ENCODE results near the gene RRAS.
A peak's percentile ranks its signal among the peaks of the same experiment; 100 is the strongest.

Gene RRAS

DNA sequence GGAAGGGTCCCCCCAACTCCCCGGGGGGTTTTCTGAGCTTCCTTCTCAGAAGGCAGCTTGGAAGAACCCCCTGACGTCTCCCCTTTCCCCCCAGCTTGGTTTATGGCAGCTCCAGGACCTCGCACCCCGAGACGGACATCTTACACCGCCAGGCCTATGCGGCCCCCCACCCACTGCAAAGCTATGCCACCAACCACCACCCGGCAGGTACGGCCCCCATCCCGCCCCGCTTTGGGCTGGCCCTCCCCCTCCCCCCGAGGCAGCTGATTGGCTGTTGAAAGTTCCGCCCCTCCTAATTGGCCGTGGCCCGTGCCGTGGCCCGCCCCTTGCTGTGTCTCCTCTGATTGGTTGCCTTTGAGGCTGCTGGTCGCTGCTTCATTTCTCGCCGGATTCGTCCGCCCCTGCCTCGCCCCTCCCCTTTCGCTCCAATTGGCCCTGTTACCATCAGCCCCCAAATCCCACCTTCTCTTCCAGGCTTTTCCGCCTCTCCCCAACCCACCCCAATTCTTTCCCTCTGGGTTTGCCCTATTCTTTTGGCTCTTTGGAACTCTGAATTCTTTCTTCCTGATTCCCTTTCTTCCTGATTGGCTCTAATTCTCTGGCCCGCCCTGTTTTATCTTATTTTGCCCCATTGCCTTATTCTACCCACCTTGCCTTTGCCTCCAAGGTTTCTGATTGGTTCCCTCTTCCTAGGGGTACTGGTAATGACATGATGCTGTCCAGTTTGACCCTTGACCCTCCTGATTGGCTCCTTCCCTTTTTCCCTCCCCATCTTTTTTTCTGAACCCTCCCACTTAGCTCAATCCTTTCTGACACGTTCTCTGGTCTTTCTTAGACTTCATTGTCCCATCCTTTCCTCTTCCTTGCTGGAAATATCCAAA, 46.5 kb downstream of the RRAS start:
- DNase-seq = peak; percentile 88

DNA sequence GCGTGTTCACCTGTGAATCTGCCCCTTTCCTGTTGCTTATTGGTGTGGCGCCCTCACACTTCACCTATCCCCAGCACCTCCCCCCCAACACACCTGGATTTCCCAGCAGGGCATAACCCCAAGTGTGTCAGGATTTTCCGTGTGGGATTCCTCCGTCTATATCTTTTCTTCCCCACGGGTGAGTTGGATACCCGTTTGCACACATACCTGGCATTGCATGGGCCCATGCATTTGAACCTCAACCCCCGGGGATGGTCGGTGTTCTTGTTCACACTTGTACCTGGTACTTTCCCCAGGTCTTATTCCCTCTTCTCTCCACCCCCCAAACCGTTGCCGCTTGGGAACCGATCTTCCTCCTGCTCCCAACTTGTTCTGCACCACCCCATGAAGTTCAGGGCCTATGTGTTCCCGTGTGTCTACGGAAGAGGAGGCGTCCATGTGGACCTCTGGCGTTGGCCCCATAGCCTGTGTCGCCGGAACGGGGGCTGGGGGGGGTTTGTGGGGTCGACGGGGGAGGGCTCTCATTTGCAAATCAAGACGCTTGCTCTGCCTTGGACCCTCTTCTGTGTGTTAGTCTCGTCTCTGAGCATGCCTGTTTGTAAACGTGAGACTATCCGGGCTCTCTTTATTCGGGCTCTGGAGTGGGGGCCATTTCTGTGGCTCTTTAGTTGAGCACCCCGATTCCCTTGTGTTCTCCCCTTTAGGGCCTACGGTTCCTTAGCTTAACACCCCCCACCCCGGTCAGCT, 47.3 kb downstream of the RRAS start:
- no peak for DNase-seq

DNA sequence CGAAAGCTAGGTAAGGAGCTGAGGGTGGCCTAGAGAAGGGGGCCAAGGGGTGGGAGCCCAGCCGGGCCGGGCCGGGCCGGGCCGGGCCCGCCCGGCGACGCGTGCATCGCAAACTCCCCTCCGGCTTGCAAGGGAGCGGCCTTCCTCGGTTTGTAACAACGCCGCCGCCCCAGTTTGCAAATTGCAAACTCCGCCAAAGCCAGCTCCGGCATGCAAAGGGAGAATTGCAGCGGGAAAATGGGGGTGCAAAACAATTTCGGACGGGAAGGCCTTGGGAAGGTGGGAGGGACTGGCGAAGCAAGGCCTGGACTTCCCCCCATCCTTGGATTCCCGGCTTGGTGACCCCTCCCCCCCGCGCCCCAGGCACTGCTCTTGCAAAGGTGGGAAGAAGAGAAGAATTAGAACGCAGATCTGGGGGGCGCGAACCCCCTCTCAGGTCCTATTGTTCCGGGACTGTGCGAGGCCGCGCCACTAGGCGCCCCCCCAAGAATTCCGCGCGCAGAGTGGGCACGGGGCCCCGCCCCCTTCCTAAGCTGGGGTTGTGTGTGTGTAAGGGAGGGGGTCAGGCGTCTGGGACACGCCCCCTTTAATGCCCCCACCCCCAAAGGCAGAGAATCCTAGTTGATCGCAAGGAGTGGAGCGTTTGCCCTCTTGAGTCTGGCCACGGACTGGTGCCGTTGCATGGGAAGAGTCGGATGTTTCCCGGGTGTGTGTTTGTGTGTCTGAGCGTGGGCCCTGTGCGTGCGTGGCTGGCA, 48.0 kb downstream of the RRAS start:
- DNase-seq = peak; percentile 14

DNA sequence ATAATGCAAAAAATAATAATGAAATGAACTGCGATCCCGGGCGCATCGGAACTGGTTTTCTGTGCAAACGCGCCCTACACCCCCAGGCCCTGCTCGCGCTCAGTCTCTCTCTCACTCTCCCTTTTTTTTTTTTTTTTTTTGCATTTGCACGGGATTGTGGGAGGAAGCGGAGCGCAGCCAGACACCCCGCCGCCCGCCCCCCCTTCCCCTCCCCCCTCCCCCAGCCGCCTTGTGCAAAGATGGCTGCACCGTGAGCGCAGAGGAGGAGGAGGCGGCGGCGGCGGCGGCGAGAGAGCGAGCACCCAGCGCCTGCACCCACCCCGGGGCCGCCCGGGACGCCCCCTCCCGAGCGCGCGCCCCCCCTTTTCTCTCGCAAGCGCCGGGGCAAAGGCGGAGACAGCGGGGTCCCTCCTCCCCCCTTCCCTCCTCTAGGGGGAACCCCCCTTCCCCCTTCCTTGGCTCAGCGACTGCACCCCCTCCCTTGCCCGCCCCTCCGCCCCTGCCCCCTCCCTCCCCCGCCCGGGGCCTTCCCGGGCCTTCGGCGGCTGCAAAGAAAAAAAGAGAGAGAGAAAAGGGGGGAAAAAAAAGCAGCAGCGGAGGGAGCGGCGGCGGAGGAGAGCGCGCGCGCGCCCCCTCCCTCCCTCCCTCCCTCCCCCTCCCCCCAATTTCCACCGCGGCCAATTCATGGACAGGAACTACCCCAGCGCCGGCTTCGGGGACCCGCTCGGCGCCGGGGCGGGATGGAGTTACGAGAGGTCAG, 48.8 kb downstream of the RRAS start, which contains the start of gene PRR12:
TSS of gene PRR12 (plus strand) at position 212 of the 760 bp plus-strand sequence. CDS start at position 685, 473 bp downstream.
- DNase-seq = peak; percentile 48

DNA sequence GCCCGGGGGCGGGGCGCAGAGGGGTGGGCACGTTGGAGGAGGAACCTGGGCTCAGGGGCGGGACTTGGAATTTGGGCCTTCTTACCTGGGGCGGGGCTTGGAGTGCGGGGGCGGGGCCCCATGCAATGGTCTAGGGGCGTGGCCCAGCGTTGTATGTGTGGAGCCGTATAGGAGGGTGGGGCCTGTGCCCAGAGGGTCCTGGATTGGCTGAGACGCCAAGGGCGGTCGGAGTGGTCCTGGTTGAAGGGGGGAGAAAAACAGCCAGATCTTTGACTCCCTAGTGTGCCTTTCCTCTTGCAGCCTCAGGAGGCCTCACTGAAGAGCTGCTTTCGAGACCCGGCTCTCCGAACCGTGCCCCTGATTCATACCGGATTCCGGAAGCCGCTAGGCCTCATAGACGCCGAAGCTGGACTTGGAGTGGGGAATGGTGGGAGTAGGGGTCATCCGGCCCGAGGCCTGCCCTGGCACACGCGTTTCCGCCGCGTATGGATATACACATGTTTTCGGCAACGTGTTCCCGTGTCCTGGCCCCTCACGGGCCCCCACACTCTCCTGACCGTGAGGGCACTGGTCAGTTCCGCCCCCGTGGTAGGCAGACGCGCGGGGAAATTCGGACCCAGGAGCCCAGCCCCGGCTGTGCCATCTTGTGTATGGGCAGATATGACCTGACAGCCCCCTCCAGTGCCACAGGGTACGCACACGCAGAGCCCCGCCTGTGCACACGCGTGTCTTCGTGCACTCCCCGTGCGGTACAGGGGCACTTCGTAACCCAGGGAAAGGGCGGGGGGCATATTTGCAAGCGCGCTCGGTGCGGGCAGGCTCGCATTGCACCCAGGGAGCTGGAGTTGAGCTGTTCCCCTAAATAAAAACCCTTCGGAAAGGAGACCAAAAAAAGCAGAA, 49.6 kb downstream of the RRAS start:
- DNase-seq = peak; percentile 91

DNA sequence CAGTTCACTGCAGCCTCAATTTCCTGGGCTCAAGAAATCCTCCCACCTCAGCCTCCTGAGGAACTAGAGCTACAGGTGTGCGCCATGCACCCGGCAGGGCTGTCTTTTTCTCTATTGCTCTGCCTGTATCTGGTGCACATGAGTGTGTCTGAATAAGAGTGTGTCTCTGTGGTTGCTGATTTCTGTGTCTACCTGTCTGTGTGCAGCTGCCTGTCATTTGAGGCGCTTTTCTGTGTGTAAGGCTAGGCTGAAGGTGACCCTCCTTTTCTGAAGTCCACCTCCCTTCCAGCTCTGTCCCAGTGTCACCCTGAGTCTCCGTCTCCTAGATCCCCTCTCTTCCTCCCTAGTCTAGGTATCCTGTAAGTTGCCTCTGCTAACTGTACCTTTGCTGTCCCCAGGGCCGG, 50.4 kb downstream of the RRAS start:
- DNase-seq = no peak

DNA sequence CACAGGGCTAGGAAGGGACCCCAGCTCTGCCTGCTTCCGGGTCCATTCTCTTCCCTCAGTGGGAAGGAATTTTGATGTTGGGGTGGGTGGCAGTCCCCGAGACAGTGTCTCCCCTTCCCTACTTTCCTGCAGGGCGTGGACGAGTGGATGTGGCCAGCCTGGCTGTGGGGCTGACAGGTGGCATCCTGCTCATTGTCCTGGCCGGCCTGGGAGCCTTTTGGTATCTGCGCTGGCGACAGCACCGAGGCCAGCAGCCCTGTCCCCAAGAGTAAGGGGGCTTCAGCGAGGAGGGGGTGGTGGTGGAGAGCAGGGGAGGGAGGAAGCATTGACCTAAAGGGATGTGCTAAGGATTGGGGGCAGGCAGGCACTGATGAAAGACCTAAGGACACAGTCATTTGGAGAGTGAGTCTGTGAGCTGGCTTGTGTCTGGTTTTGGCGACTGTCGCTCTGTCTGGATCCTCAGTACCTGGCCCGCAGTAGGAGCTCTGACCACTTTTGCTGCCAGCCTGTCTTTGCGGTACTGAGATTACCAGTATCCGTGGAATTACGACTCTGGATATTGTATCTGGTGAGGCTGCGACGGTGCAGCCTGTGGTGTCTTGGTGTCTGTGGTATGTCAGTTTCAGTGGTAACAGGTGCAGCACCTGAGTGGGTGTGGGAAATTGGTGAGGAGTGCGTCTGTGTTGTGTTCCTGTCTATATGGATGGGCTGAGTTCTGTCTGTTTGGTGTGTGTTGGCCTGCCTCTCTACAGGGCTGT, 51.4 kb downstream of the RRAS start:
- DNase-seq = no peak

DNA sequence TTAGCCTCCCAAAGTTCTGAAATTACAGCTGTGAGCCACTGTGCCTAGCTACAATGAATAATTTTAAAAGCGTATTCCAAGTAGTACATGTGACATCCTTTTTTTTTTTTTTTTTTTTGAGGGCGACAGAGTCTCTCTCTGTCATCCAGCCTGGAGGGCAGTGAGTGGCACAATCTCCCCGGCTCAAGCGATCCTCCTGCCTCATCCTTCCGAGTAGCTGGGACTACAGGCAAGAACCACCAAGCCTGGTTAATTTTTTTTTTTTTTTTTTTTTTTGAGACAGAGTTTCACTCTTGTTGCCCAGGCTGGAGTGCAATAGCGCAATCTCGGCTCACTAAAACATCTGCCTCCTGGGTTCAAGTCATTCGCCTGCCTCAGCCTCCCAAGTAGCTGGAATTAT, 52.7 kb downstream of the RRAS start:
- DNase-seq = no peak

Data from NCI-H2227 treated with DMSO at 0.1 percent for 48 hours (cell line).